Transverse colon (tissue), 4 donors: ENCODE data around the gene TBR1. TPM values are rescaled to one million over a fixed set of nuclear protein-coding genes. Genes with fewer than 3 reads are reported as not detected.

Source experiments
- DNase-seq: peaks from one replicate; pipeline ENCODE4 v3.0.0-alpha.2; 2019
- H3K27ac ChIP-seq, 4 donors: fragments of 200-600 bp; sonication (generic); 2 replicates each; pipeline ENCODE4 v1.5.1; 2016 to 2018; ENCODE audit warnings: inconsistent platforms in 4 of 4
- H3K27me3 ChIP-seq: fragments of 200-600 bp; sonication (generic); 2 replicates; pipeline ENCODE4 v1.5.1; 2017; ENCODE audit warnings: inconsistent platforms
- H3K36me3 ChIP-seq, 4 donors: fragments of 200-600 bp; sonication (generic); 2 replicates each; pipeline ENCODE4 v1.5.1; 2017 to 2019; ENCODE audit warnings: inconsistent platforms in 4 of 4
- H3K4me1 ChIP-seq, 4 donors: fragments of 200-600 bp; sonication (generic); 2 replicates each; pipeline ENCODE4 v1.5.1; 2017 to 2020; ENCODE audit warnings: inconsistent platforms in 4 of 4
- H3K4me3 ChIP-seq, 4 donors: fragments of 200-600 bp; sonication (generic); 1 replicate in 1 of 4; 2 replicates in 3 of 4; pipeline versions ENCODE4 v1.5.1 to v1.6.1; 2017 to 2019; ENCODE audit warnings: inconsistent platforms in 4 of 4
- H3K9me3 ChIP-seq, 2 donors: fragments of 200-600 bp; sonication (generic); 2 replicates each; pipeline ENCODE4 v1.5.1; 2017 to 2019; ENCODE audit warnings: inconsistent platforms in 2 of 2
- EP300 ChIP-seq: sonication (generic); formaldehyde crosslinking; IDR thresholded peaks from one replicate; pipeline ENCODE4 v1.6.1; 2017; ENCODE audit warnings: antibody characterized with exemption, low read depth
- POLR2A ChIP-seq: fragments of 450-650 bp; IDR thresholded peaks from one replicate; pipeline ENCODE4 v1.6.1; 2016; ENCODE audit warnings: antibody characterized with exemption, mild to moderate bottlenecking, moderate library complexity
- POLR2AphosphoS5 ChIP-seq, 3 donors: sonication (generic); formaldehyde crosslinking; IDR thresholded peaks; one replicate each; pipeline ENCODE4 v1.6.1; 2016; ENCODE audit warnings: antibody characterized with exemption in 3 of 3
- WGBS, 2 donors: methylation state at CpG; one replicate each; pipeline ENCODE4 v1.1.5; 2018; ENCODE audit warnings: low coverage in 1 of 2; 5-methylcytosine and 5-hydroxymethylcytosine counted together
- in situ Hi-C, 4 donors: fragments of 200-750 bp; cut with MboI; loops; one replicate each; pipeline versions ENCODE4 v1.15.0 to v1.15.1; 2017; ENCODE audit warnings: low sequenced_read_pairs in 3 of 4, low pct_ligation_motif_present in 1 of 4, low pct_unique_long_range_greater_than_20kb in 1 of 4
- intact Hi-C: fragments of 100-400 bp; cut with DNase I; formaldehyde crosslinking; loops from one replicate; pipeline ENCODE4 v1.15.1; 2023; ENCODE audit warnings: low total_unique reads
- total RNA-seq, 4 donors: library from RNA; depleted of rRNA; stranded (reverse); fragments of >200 nt; gene quantifications; one replicate each; pipeline ENCODE4 v1.1.0, GENCODE V29; 2016
- TF ChIP-seq, protein P1 (sequence below), 5 experiments: fragments of 200-600 bp in 3 of 5; fragments of 450-650 bp in 2 of 5; sonication (generic) in 3 of 5; IDR thresholded peaks; 1 replicate in 2 of 5; 2 replicates in 3 of 5; pipeline ENCODE4 v1.5.1; 2016 to 2017; ENCODE audit warnings: antibody characterized with exemption in 5 of 5, inconsistent platforms in 3 of 5, mild to moderate bottlenecking in 2 of 5, moderate library complexity in 1 of 5

TBR1 gene
- total RNA-seq, 4 donors from 2014 or later = not detected

GRCh38 chr2:161381546-161381945, 34.6 kb upstream of the TBR1 start:
- in situ Hi-C loops = no loop called here
- Histone ChIP-seq H3K4me3 (no peak overlapping the region), H3K9me3 (no peaks in the 10 kb centered on the region), H3K36me3 (no peaks in the 10 kb centered on the region), H3K27me3 (no peaks in the 10 kb centered on the region), H3K27ac (no peak overlapping the region), H3K4me1 (no peaks in the 10 kb centered on the region)
- 88 to 93% methylated on average over 3 of the region's 3 CpGs for WGBS, 2 donors
- no peak for DNase-seq
- intact Hi-C loops = no loop called here
- TF ChIP-seq POLR2A (no peak), EP300 (no peak), POLR2AphosphoS5 (IDR thresholded peaks at IDR 0.05) (no peak)
- TF ChIP-seq, protein P1, sequence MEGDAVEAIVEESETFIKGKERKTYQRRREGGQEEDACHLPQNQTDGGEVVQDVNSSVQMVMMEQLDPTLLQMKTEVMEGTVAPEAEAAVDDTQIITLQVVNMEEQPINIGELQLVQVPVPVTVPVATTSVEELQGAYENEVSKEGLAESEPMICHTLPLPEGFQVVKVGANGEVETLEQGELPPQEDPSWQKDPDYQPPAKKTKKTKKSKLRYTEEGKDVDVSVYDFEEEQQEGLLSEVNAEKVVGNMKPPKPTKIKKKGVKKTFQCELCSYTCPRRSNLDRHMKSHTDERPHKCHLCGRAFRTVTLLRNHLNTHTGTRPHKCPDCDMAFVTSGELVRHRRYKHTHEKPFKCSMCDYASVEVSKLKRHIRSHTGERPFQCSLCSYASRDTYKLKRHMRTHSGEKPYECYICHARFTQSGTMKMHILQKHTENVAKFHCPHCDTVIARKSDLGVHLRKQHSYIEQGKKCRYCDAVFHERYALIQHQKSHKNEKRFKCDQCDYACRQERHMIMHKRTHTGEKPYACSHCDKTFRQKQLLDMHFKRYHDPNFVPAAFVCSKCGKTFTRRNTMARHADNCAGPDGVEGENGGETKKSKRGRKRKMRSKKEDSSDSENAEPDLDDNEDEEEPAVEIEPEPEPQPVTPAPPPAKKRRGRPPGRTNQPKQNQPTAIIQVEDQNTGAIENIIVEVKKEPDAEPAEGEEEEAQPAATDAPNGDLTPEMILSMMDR (IDR thresholded peaks at IDR 0.05) = no peak

GRCh38 chr2:161382747-161383146, 33.4 kb upstream of the TBR1 start:
- Histone ChIP-seq H3K27ac (no peak overlapping the region), H3K27me3 (no peaks in the 10 kb centered on the region), H3K36me3 (no peaks in the 10 kb centered on the region), H3K4me1 (no peaks in the 10 kb centered on the region), H3K4me3 (no peak overlapping the region), H3K9me3 (no peaks in the 10 kb centered on the region)
- in situ Hi-C loops (no loop called here), intact Hi-C loops (no loop called here)
- TF ChIP-seq, protein P1 (IDR thresholded peaks at IDR 0.05) = no peak
- TF ChIP-seq POLR2A (no peak), POLR2AphosphoS5 (IDR thresholded peaks at IDR 0.05) (no peak), EP300 (no peak)
- DNase-seq = no peak
- WGBS, 2 donors = 94 to 96% methylated on average over 4 of the region's 4 CpGs

GRCh38 chr2:161384864-161385263, 31.2 kb upstream of the TBR1 start:
- in situ Hi-C loops (no loop called here), intact Hi-C loops (no loop called here)
- H3K9me3 ChIP-seq = no peaks in the 10 kb centered on the region
- no peak overlapping the region for H3K27ac ChIP-seq
- H3K36me3 ChIP-seq = no peaks in the 10 kb centered on the region
- DNase-seq = no peak
- no peaks in the 10 kb centered on the region for H3K4me1 ChIP-seq
- H3K27me3 ChIP-seq = no peaks in the 10 kb centered on the region
- TF ChIP-seq EP300 = no peak
- TF ChIP-seq POLR2A = no peak
- H3K4me3 ChIP-seq = no peak overlapping the region

DNA sequence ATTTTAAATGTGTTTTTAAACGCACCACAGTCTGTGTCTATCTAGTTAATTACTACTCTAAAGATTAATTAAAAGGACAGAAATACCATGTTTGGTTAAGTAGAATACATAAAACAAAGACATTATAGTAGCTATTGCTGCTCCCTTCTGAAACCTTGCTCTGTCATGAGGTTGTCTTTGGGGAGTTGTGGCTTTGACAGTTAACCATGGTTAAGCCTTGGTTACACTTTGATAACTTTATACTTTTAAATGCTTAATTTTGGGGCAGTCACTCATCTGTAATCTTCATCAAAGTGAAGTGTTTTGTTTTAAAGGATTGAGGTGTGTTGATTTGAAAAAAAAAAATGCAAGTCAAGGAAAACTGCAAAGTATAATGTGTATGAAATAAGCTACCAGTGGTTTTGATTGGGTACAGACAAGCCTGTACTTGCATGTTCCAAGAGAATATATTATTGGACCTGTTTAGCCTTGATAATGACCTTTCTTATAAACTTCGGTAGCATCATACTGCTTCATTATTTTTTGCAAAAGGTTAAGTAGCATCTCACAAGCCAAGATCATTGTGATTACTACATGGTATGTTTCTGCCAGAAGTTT, 29.8 kb upstream of the TBR1 start:
- in situ Hi-C loops = no loop called here
- Histone ChIP-seq H3K9me3 (no peaks in the 10 kb centered on the region), H3K4me3 (no peak overlapping the region), H3K36me3 (no peaks in the 10 kb centered on the region), H3K27me3 (no peaks in the 10 kb centered on the region), H3K27ac (no peak overlapping the region), H3K4me1 (no peaks in the 10 kb centered on the region)
- 84 to 94% methylated on average over 2 of the region's 2 CpGs for WGBS, 2 donors
- DNase-seq = no peak
- intact Hi-C loops = no loop called here
- TF ChIP-seq POLR2AphosphoS5 (IDR thresholded peaks at IDR 0.05) (no peak), POLR2A (no peak), EP300 (no peak)
- TF ChIP-seq, protein P1 (IDR thresholded peaks at IDR 0.05) = no peak

GRCh38 chr2:161388146-161388779, 27.8 kb upstream of the TBR1 start:
- no peak overlapping the region for H3K27ac ChIP-seq
- intact Hi-C loops (no loop called here), in situ Hi-C loops (no loop called here)
- H3K27me3 ChIP-seq = no peaks in the 10 kb centered on the region
- H3K4me1 ChIP-seq = no peaks in the 10 kb centered on the region
- WGBS, 2 donors = 49 to 59% methylated on average over 2 of the region's 2 CpGs
- no peak for TF ChIP-seq EP300
- no peak for TF ChIP-seq POLR2A
- TF ChIP-seq POLR2AphosphoS5 (IDR thresholded peaks at IDR 0.05) = no peak
- TF ChIP-seq, protein P1 (IDR thresholded peaks at IDR 0.05) = no peak
- H3K4me3 ChIP-seq = no peak overlapping the region
- H3K36me3 ChIP-seq = no peaks in the 10 kb centered on the region
- DNase-seq = no peak
- no peaks in the 10 kb centered on the region for H3K9me3 ChIP-seq
